Progenitor cell of endocrine pancreas (in vitro differentiated cells): ENCODE data around the gene IRF5. TPM values are rescaled to one million over a fixed set of nuclear protein-coding genes. Genes with fewer than 3 reads are reported as not detected.

Experiments used
- DNase-seq: peaks from one replicate; pipeline ENCODE4 v3.0.0; 2021; ENCODE audit warnings: low spot score; ENCODE audit not compliant: unreplicated experiment
- H3K27ac Mint-ChIP-seq: 2 replicates; pipeline ENCODE4 v1.8.0; 2021; ENCODE audit warnings: mild to moderate bottlenecking, moderate library complexity, mixed read lengths
- H3K27me3 Mint-ChIP-seq: 2 replicates; pipeline ENCODE4 v1.8.0; 2021; ENCODE audit warnings: mixed read lengths
- H3K36me3 Mint-ChIP-seq: 2 replicates; pipeline ENCODE4 v1.8.0; 2022; ENCODE audit warnings: mixed read lengths; ENCODE audit not compliant: insufficient read depth
- H3K4me1 Mint-ChIP-seq: 2 replicates; pipeline ENCODE4 v1.8.0; 2021; ENCODE audit warnings: low read depth, mixed read lengths
- H3K4me3 Mint-ChIP-seq: 2 replicates; pipeline ENCODE4 v1.8.0; 2021; ENCODE audit warnings: low read depth, mild to moderate bottlenecking, moderate library complexity, mixed read lengths
- H3K9me3 Mint-ChIP-seq: 2 replicates; pipeline ENCODE4 v1.8.0; 2021; ENCODE audit warnings: low read depth, mixed read lengths
- CTCF ChIP-seq: fragments of 200-600 bp; sonication (generic); IDR thresholded peaks from one replicate; pipeline ENCODE4 v1.5.0; 2021; ENCODE audit warnings: antibody characterized with exemption, mild to moderate bottlenecking; ENCODE audit not compliant: unreplicated experiment
- total RNA-seq: library from RNA; stranded (reverse); gene quantifications from 2 replicates; pipeline ENCODE4 v1.2.1, GENCODE V29; 2021

The IRF5 gene
- total RNA-seq, 1 donor from 2014 or later = 0.69 TPM

DNA sequence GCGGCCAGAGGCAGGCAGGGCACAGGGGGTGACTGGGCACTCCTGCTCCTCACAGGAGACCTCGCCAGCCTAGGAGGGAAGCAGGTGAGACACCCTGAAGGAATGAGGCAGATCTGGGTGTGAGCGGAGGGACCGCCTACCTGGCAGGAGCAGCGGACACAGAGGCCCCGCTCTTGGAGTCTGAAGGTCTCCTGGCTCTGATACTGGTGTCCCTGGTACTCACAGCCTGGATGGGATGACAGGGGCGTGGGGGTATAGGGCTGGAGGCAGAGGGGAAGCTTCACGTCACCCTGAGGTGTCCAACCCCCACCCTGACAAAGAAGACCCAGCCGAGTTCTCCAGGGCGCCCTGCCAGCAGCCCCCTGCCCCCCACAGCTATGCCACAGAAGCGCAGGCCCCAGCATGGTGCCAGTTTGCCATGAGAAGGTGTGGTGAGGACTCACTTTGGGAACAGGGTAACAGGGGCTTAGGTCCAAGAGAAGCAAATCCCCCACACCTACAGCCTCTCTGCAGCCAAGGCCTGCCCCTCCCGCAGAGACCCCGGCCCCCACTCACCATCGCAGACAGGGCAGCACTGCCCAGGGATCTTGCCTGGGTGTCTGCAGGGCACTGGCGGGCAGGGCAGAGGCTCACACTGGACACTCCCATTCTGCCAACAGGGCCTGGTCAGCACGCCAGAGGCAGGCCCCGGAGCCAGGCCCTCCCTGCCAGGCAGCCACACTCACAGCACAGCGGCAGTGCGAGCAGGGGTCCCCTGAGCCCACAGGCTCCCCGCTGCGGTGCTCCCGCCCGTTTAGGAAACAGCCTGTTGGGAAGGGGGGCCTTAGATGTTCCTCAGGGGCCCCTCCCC, 44.3 kb upstream of the IRF5 start:
- H3K27me3 Mint-ChIP-seq = peaks cover 11% of the 10 kb centered on the region
- H3K27ac Mint-ChIP-seq = no peak overlapping the region
- H3K36me3 Mint-ChIP-seq = peaks cover 4% of the 10 kb centered on the region
- H3K4me3 Mint-ChIP-seq = no peak overlapping the region
- no peak for TF ChIP-seq CTCF
- DNase-seq = no peak
- peaks cover 2% of the 10 kb centered on the region for H3K9me3 Mint-ChIP-seq
- H3K4me1 Mint-ChIP-seq = no peaks in the 10 kb centered on the region

DNA sequence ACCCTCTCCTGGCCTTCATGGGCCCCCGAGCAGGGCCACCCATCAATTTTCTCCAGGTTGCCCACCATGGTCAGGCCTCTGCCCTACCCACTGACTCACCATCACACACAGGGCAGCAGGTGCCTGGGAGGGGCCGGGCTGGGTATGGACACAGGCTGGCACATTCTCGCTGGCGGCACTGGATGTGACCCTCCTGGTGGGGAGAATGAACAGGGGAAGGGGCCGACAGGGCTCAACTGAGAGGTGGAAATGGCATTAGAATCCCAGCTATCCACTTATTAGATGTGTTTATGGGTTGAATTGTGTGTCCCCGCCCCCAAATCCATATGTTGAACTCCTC, 43.7 kb upstream of the IRF5 start:
- DNase-seq = no peak
- Mint-ChIP-seq H3K9me3 (peaks cover 4% of the 10 kb centered on the region), H3K36me3 (peaks cover 5% of the 10 kb centered on the region), H3K4me3 (no peak overlapping the region), H3K4me1 (no peaks in the 10 kb centered on the region), H3K27ac (no peak overlapping the region), H3K27me3 (peaks cover 11% of the 10 kb centered on the region)
- TF ChIP-seq CTCF = no peak

DNA sequence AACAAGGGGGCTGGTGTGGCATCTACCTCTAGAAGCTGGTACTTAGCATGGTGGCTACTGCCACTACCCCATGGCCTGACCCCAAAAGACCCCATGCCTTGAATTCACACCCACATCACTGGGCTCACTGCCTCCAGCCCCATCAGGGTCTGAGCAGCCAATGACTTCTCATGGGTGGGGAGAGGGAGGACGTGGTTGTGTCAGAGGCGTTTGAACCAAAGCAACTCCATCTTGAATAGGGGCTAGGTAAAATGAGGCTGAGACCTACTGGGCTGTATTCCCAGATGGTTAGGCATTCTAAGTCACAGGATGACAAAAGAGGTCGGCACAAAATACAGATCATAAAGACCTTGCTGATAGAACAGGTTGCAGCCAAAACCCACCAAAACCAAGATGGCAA, 42.4 kb upstream of the IRF5 start:
- Mint-ChIP-seq H3K27me3 (peaks cover 3% of the 10 kb centered on the region), H3K27ac (no peak overlapping the region), H3K9me3 (peaks cover 4% of the 10 kb centered on the region)

GRCh38 chr7:128899392-128899791, 38.3 kb upstream of the IRF5 start:
- H3K36me3 Mint-ChIP-seq = peaks cover 16% of the 10 kb centered on the region
- H3K27ac Mint-ChIP-seq = no peak overlapping the region
- no peaks in the 10 kb centered on the region for H3K4me1 Mint-ChIP-seq
- no peak for DNase-seq
- H3K27me3 Mint-ChIP-seq = no peaks in the 10 kb centered on the region
- H3K9me3 Mint-ChIP-seq = peaks cover 8% of the 10 kb centered on the region
- H3K4me3 Mint-ChIP-seq = no peak overlapping the region
- TF ChIP-seq CTCF = no peak

More for the DNA sequence above, 42.4 kb upstream of the IRF5 start:
- Mint-ChIP-seq H3K4me3 (no peak overlapping the region), H3K36me3 (peaks cover 6% of the 10 kb centered on the region), H3K4me1 (no peaks in the 10 kb centered on the region)
- no peak for TF ChIP-seq CTCF
- no peak for DNase-seq

GRCh38 chr7:128900237-128900636, 37.5 kb upstream of the IRF5 start:
- Mint-ChIP-seq H3K36me3 (peaks cover 16% of the 10 kb centered on the region), H3K4me1 (no peaks in the 10 kb centered on the region), H3K27me3 (no peaks in the 10 kb centered on the region), H3K9me3 (peaks cover 8% of the 10 kb centered on the region), H3K27ac (no peak overlapping the region), H3K4me3 (no peak overlapping the region)
- TF ChIP-seq CTCF = no peak
- no peak for DNase-seq
